HG03025 (cell line): ENCODE data around the gene BEGAIN.

Source experiments
- ATAC-seq: cut with Tn5 transposase; IDR thresholded peaks from one replicate; pipeline ENCODE4 v1.9.1; 2021; ENCODE audit warnings: mild to moderate bottlenecking, moderate library complexity; ENCODE audit not compliant: unreplicated experiment, low FRiP score

BEGAIN gene

GRCh38 chr14:100584056-100585031, 2.9 kb downstream of the BEGAIN start:
- no peak for ATAC-seq

DNA sequence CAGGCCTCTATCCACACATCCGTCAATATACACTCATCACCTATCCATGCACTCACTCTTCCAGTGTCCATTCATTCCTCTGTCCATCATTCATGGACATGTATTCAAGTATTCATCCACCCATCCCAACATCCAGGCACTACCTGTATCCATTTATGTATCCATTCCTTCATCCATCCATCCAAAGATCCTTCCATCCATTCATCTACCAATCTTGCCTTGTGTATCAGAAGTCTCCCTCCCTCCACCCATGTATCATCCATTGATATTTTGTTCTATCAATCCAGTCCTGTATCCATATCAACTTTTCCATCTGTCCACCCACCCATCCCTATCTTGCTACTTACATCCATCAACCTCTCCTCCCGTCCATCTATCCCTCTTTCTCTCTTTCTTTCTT, 4.0 kb downstream of the BEGAIN start:
- ATAC-seq = no peak

DNA sequence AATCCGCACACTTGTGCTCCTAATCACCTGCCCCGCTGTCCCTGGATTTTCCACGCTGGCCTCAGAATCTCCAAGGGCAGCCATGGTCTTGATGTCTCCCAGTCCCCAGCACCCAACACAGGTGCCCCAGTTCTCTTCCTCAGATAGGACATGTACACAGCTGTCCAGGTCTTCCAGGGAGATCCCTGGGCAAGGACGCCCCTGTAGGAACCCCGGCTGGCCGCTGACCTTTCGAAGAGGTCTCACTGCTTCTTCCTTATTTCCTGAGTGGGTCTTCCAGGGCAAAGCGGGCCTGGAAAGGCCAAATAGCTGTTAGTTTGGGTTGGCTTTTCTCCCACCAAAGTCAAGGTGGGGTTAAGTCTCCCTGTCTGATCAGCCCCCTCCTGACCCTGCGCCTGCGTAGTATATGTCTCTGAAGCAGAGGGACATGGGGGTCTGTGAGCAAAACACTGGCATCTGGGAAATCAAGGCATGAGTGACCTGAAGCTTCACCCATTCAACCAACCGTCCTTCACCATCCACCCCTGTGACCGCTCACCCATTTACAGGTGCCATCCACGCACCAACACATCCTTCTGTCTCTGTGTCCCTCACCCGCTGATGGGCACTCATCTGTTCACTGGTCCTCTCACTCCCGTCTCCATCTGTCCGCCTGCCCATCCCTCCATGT, 4.6 kb downstream of the BEGAIN start:
- ATAC-seq = no peak

- no peak for ATAC-seq
Observed at GRCh38 chr14:100581228-100582145, 5.7 kb downstream of the BEGAIN start.

GRCh38 chr14:100580316-100581227, 6.6 kb downstream of the BEGAIN start:
- no peak for ATAC-seq

DNA sequence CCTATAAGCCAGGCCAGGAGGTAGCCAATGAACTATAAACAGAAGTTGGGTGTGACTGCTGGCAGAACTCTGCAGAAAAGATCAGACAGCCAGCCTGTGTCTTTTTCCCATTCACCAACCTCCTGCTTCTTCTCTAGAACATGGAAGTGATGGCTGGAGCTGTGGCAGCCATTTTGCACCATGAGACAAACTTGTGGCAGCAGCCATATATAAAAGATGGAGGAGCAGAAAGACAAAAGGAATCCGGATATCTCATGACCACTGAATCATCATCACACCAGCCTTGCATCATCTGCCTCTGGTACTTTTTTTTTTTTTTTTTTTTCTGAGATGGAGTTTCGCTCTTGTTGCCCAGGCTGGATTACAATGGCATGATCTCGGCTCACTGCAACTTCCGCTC, 8.7 kb downstream of the BEGAIN start:
- ATAC-seq = no peak

DNA sequence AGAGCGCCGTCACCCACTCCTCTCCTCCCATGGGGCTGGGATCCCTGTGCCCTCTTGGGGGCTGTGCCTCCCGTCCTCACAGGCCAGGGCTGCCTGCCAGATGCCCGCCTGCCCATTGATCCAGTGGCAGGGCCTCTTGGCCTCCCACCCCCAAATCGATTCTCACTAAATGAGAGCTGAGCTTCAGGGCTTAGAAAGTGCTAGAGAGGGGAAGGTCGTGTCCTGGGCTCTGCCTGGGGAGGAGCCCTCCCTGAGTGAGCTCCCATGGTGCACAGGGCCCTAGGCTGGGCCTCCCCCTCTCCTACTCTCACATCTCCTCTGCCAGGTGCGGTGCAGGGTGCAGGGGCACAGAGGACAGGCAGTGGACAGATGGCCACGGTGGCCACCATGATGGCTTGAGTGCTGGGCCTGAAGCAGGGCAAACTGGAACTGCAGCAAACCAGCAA, 9.2 kb downstream of the BEGAIN start:
- ATAC-seq = no peak

- no peak for ATAC-seq
Observed at GRCh38 chr14:100577321-100577985, 9.8 kb downstream of the BEGAIN start.

- ATAC-seq = no peak
Observed at GRCh38 chr14:100576091-100577085, 10.8 kb downstream of the BEGAIN start.

DNA sequence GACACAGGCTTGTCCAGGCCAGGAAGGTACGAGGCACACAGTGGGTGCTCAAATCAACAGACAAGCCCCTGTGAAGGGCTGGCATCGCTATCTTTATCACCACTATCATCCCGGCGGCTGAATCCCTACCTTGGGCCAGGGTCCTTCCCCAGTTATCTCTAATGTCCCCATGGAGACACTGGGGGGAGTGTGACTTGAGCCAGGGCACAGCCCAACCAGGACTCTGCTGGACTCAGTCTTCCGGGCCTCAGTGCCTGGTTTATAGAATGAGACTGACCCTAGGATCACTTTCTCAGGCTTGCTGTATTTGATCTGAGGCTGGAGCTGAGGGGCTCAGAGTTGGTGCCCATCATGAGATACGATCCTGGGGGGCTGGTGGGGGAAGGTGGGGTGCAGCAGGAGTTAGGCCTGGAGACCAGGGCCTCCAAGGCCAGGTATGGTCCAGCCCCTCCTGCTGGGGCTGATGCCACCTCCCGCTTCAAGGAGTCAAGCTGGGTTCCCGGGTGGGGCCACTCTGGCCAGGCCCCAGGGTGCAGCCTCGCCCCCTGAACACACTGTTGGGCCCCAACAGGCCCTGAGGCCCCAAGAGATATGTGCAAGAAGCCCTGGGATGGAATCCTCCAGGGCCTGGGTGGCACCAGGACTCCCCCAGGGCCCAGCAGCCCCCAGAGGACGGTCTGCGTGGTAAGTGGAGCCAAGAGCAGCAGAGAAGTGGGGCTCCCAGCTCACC, 11.8 kb downstream of the BEGAIN start:
- no peak for ATAC-seq

DNA sequence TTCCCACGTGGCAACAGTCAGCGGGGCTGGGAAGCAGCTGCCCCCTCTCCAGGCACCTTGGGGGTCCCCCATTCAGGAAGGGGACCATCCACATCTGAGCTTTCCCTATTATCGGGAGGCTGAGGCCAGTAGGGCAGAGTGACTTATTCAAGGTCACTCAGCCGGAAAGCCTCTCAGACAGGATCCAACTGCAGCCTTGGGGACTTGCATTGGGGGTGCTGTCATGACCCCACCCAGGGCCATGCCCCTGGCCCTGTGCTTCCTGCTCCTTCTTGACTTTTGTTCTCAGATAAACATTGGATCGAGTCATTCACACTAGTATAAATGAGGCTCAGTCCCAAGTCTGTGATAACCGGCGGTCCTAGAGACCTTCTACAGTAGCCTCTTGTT, 12.6 kb downstream of the BEGAIN start:
- ATAC-seq = no peak

- no peak for ATAC-seq
Observed at GRCh38 chr14:100573757-100574641, 13.2 kb downstream of the BEGAIN start.

DNA sequence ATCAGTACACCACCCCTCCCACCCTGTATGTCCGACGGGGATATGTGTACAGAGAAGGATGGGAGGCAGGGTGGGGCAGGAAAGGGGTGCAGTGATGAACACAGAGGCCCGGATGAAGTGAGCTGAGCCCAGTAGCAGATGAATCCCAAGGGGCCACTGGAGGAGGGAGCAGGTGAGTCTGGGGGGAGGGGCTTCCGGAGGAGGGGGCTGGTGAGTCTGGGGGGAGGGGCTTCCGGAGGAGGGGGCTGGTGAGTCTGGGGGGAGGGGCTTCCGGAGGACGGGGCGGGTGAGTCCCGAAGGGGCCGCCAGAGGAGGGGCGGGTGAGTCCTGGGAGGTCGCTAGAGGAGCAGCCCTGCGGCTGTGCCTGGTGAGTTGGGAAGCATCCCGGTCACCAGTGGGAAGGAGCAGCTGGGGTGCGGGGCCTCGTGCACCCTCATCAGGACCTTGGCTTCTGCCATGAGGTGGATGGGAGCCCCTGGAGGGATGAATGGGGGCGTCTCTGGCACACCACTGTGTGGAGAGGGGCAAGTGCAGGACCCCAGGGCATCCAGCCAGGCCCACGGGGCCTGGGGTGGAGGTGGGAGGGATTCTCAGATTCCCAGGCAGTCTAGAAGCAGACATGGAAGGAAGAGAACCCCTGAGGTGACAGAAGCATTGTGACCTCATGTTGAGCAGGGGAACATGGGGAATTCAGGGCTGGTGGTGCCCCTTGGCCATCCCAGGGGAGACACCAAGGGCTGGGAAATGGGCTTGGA, 14.0 kb downstream of the BEGAIN start:
- no peak for ATAC-seq

DNA sequence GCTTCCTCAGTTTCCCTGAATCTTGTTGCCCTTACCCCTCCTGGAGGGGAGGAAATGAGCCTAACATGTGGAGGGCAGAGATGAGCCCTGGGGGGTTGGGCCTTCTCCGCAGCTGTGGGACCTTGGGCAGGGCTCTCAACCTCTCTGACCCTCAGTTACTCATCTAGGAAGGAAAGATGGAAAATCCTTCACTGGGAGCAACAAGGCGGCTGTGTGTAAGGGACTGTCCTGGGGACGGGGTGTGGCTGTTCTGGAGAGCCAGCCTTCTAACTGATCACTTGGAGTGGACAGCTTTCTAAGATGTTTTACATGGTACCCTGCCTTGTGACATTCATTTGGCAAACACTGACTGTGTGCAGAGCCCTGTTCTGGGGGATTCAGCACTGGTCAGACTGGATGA, 14.7 kb downstream of the BEGAIN start:
- ATAC-seq = no peak

GRCh38 chr14:100571837-100572236, 15.4 kb downstream of the BEGAIN start:
- ATAC-seq = no peak
